H1 (cell line): Measurements from ENCODE around the gene SYT2. TPM values are rescaled to one million over a fixed set of nuclear protein-coding genes. Genes with fewer than 3 reads are reported as not detected.

Experiments used
- CTCF ChIA-PET: fragments of 300-600 bp; sonication (Branson Sonifier 250); formaldehyde crosslinking; loops from one replicate; lab custom pipeline; 2021; ENCODE audit not compliant: partially characterized antibody; lab: Charles Lee
- POLR2A ChIA-PET: fragments of 300-600 bp; sonication (Branson Sonifier 250); formaldehyde crosslinking; loops from one replicate; lab custom pipeline; 2021; ENCODE audit warnings: inconsistent platforms; ENCODE audit not compliant: partially characterized antibody; lab: Charles Lee
- DNase-seq, 2 experiments: peaks; one replicate each; pipeline versions ENCODE4 v3.0.0 to v3.0.0-alpha.2; 2010 to 2022; ENCODE audit warnings: low spot score in 2 of 2, low read depth in 1 of 2, mixed read lengths in 1 of 2
- FAIRE-seq: peaks from 2 replicates; lab custom pipeline; 2011; peaks lifted over from hg19 to GRCh38; lab: Jason Lieb, UNC
- H2AFZ ChIP-seq: 2 replicates; pipeline ENCODE4 v1.8.1; 2012; ENCODE audit warnings: low read length, inconsistent platforms
- H2AK5ac ChIP-seq: 2 replicates; pipeline ENCODE4 v1.6.1; 2013; ENCODE audit warnings: low read depth, low read length
- H2BK120ac ChIP-seq: replicated peaks from 2 replicates; pipeline ENCODE3; 2013; ENCODE audit warnings: low read depth, low read length, inconsistent platforms
- H2BK12ac ChIP-seq: 2 replicates; pipeline ENCODE4 v1.6.1; 2013; ENCODE audit warnings: low read depth, low read length
- H2BK15ac ChIP-seq: 2 replicates; pipeline ENCODE4 v1.6.1; 2013; ENCODE audit warnings: low read length
- H2BK20ac ChIP-seq: 2 replicates; pipeline ENCODE4 v1.6.1; 2013; ENCODE audit warnings: low read length
- H2BK5ac ChIP-seq: 2 replicates; pipeline ENCODE4 v1.6.1; 2013; ENCODE audit warnings: low read depth, low read length
- H3K14ac ChIP-seq: 2 replicates; pipeline ENCODE4 v1.6.1; 2013; ENCODE audit warnings: inconsistent platforms; ENCODE audit not compliant: insufficient read length
- H3K18ac ChIP-seq: 2 replicates; pipeline ENCODE4 v1.6.1; 2013; ENCODE audit warnings: low read length; ENCODE audit errors: extremely low read depth
- H3K23ac ChIP-seq: 2 replicates; pipeline ENCODE4 v1.6.1; 2013; ENCODE audit warnings: inconsistent platforms; ENCODE audit not compliant: insufficient read length
- H3K23me2 ChIP-seq: 2 replicates; pipeline ENCODE4 v1.6.1; 2013; ENCODE audit warnings: low read depth, low read length
- H3K27ac ChIP-seq: 2 replicates; pipeline ENCODE4 v1.6.1; 2011; ENCODE audit warnings: low read depth, low read length, inconsistent platforms
- H3K27me3 ChIP-seq, 4 experiments: replicated peaks in 1 of 4; 1 replicate in 1 of 4; 2 replicates in 3 of 4; pipeline versions ENCODE4 v1.6.1 to v1.8.1; 2011 to 2013; ENCODE audit warnings: low read length in 3 of 4, mild to moderate bottlenecking in 3 of 4, inconsistent platforms in 2 of 4, mixed read lengths in 2 of 4, moderate library complexity in 1 of 4; ENCODE audit not compliant: control insufficient read depth in 3 of 4, insufficient read depth in 3 of 4; ENCODE audit errors: extremely low read depth in 1 of 4
- H3K36me3 ChIP-seq, 4 experiments: 2 replicates each; pipeline versions ENCODE4 v1.6.1 to v1.8.1; 2011 to 2013; ENCODE audit warnings: mild to moderate bottlenecking in 4 of 4, low read length in 3 of 4, moderate library complexity in 2 of 4, control low read depth in 1 of 4, inconsistent platforms in 1 of 4; ENCODE audit not compliant: insufficient read depth in 4 of 4, control insufficient read depth in 2 of 4
- H3K4ac ChIP-seq: replicated peaks from 2 replicates; pipeline ENCODE3; 2013; ENCODE audit warnings: low read length, low read depth, mixed read lengths, inconsistent platforms; ENCODE audit not compliant: insufficient read length
- H3K4me1 ChIP-seq, 4 experiments: replicated peaks in 1 of 4; 1 replicate in 1 of 4; 2 replicates in 3 of 4; pipeline versions ENCODE4 v1.6.1 to v1.8.1; 2011 to 2013; ENCODE audit warnings: low read length in 3 of 4, inconsistent platforms in 2 of 4, mixed read lengths in 1 of 4; ENCODE audit not compliant: insufficient read depth in 4 of 4, control insufficient read depth in 3 of 4
- H3K4me2 ChIP-seq, 2 experiments: 2 replicates each; pipeline versions ENCODE4 v1.6.1 to v1.8.1; 2011 to 2013; ENCODE audit warnings: low read depth in 2 of 2, low read length in 2 of 2, control low read depth in 1 of 2, inconsistent platforms in 1 of 2, mild to moderate bottlenecking in 1 of 2; ENCODE audit not compliant: insufficient read depth in 1 of 2
- H3K4me3 ChIP-seq, 4 experiments: fragments of 200-600, 300-600 bp in 1 of 4; sonication (generic), shearing (Covaris generic), sonication (Bioruptor Twin) in 1 of 4; 2 replicates each; pipeline versions ENCODE4 v1.5.1 to v1.8.1; 2011 to 2016; ENCODE audit warnings: low read length in 4 of 4, low read depth in 3 of 4, control low read depth in 2 of 4, inconsistent platforms in 2 of 4, mild to moderate bottlenecking in 2 of 4, mixed read lengths in 1 of 4, moderate library complexity in 1 of 4; ENCODE audit not compliant: insufficient read depth in 2 of 4; ENCODE audit errors: extremely low read depth in 1 of 4
- H3K56ac ChIP-seq: replicated peaks from 2 replicates; pipeline ENCODE3; 2013; ENCODE audit warnings: low read depth, mild to moderate bottlenecking, mixed read lengths, low read length, inconsistent platforms; ENCODE audit not compliant: insufficient read length
- H3K79me1 ChIP-seq: 2 replicates; pipeline ENCODE4 v1.6.1; 2013; ENCODE audit warnings: low read depth, low read length, control low read depth
- H3K79me2 ChIP-seq, 2 experiments: 2 replicates each; pipeline versions ENCODE4 v1.6.1 to v1.8.1; 2012 to 2013; ENCODE audit warnings: low read length in 2 of 2, mild to moderate bottlenecking in 2 of 2, inconsistent platforms in 1 of 2; ENCODE audit not compliant: insufficient read depth in 2 of 2, control insufficient read depth in 1 of 2
- H3K9ac ChIP-seq, 4 experiments: replicated peaks in 1 of 4; 1 replicate in 1 of 4; 2 replicates in 3 of 4; pipeline versions ENCODE4 v1.6.1 to v1.8.1; 2011 to 2013; ENCODE audit warnings: low read depth in 3 of 4, low read length in 3 of 4, control low read depth in 2 of 4, mild to moderate bottlenecking in 2 of 4, moderate library complexity in 2 of 4, inconsistent platforms in 1 of 4; ENCODE audit errors: extremely low read depth in 1 of 4
- H3K9me3 ChIP-seq, 2 experiments: 2 replicates each; pipeline versions ENCODE4 v1.6.1 to v1.8.1; 2012 to 2013; ENCODE audit warnings: mild to moderate bottlenecking in 2 of 2, moderate library complexity in 2 of 2, control low read depth in 1 of 2, inconsistent platforms in 1 of 2, low read depth in 1 of 2, low read length in 1 of 2, mixed read lengths in 1 of 2; ENCODE audit not compliant: insufficient read depth in 2 of 2
- H4K20me1 ChIP-seq, 2 experiments: replicated peaks in 1 of 2; 2 replicates each; pipeline versions ENCODE3 to v1.8.1; 2011 to 2013; ENCODE audit warnings: inconsistent platforms in 2 of 2, low read length in 2 of 2, mild to moderate bottlenecking in 1 of 2; ENCODE audit not compliant: insufficient read depth in 2 of 2, control insufficient read depth in 1 of 2
- H4K5ac ChIP-seq: 2 replicates; pipeline ENCODE4 v1.6.1; 2013; ENCODE audit warnings: low read length, low read depth, mixed read lengths, inconsistent platforms; ENCODE audit not compliant: insufficient read length
- H4K8ac ChIP-seq: 2 replicates; pipeline ENCODE4 v1.8.0; 2013; ENCODE audit warnings: mild to moderate bottlenecking, moderate library complexity, low read length, inconsistent platforms; ENCODE audit not compliant: insufficient read depth; ENCODE audit errors: extremely low read depth
- H4K91ac ChIP-seq: replicated peaks from 2 replicates; pipeline ENCODE3; 2013; ENCODE audit warnings: low read length, mixed read lengths, inconsistent platforms; ENCODE audit not compliant: insufficient read length
- KDM5A ChIP-seq: fragments of 200-600 bp; IDR thresholded peaks from 2 replicates; pipeline ENCODE4 v1.7.1; 2012; ENCODE audit warnings: mild to moderate bottlenecking, low read length, inconsistent platforms, mixed read lengths
- POLR2AphosphoS5 ChIP-seq: IDR thresholded peaks from 2 replicates; pipeline ENCODE4 v1.6.1; 2011; ENCODE audit warnings: low read depth, low read length
- RAD21 ChIP-seq, 2 experiments: IDR thresholded peaks in 1 of 2; conservative IDR thresholded peaks in 1 of 2; 2 replicates each; pipeline ENCODE4 v1.6.1; 2011; ENCODE audit warnings: low read depth in 2 of 2, low read length in 2 of 2, improper control_type of control experiment in 1 of 2, inconsistent platforms in 1 of 2, mild to moderate bottlenecking in 1 of 2, moderate library complexity in 1 of 2
- SIRT6 ChIP-seq: IDR thresholded peaks from one replicate; pipeline ENCODE4 v1.7.1; 2012; ENCODE audit warnings: low read length, inconsistent platforms
- YY1 ChIP-seq: IDR thresholded peaks from 2 replicates; pipeline ENCODE4 v1.6.1; 2011; ENCODE audit warnings: low read depth, mild to moderate bottlenecking, low read length
- WGBS, 2 experiments: shearing (Covaris generic) in 1 of 2; methylation state at CpG; one replicate each; pipeline versions ENCODE4 v1.1.6 to v1.1.7; 2013 to 2015; ENCODE audit warnings: low lambda C conversion rate in 2 of 2, mixed read lengths in 2 of 2, inconsistent platforms in 1 of 2, low coverage in 1 of 2, missing lambda C conversion rate in 1 of 2; ENCODE audit not compliant: insufficient replicate concordance in 2 of 2, insufficient coverage in 1 of 2, insufficient read length in 1 of 2; ENCODE audit errors: extremely low coverage in 1 of 2, missing lambda C conversion rate in 1 of 2; 5-methylcytosine and 5-hydroxymethylcytosine counted together
- polyA plus RNA-seq, 7 experiments: library from polyadenylated mRNA; depleted of rRNA in 3 of 7; stranded (reverse) in 5 of 7; unstranded in 2 of 7; fragments of >200 nt in 5 of 7; fragments of 200-250 nt in 2 of 7; gene quantifications; 1 replicate in 5 of 7; 2 replicates in 1 of 7; 4 replicates in 1 of 7; pipeline versions ENCODE4 v1.2.1 to v1.2.3, GENCODE V29; 2011 to 2013; ENCODE audit warnings: missing spikeins in 2 of 7, mixed read lengths in 2 of 7
- total RNA-seq: library from RNA; stranded (reverse); fragmentation: NEBNext Ultra II Directional; extraction: Animal tissue kit (Norgen Biotek cat#: 25700); gene quantifications from 2 replicates; pipeline ENCODE4 v1.2.1, GENCODE V29; 2021
- TF ChIP-seq, protein P1 (sequence below), 3 experiments: IDR thresholded peaks; 1 replicate in 2 of 3; 2 replicates in 1 of 3; pipeline versions ENCODE4 v1.5.1 to v1.6.1; 2011; ENCODE audit warnings: low read length in 3 of 3, mild to moderate bottlenecking in 3 of 3, inconsistent platforms in 2 of 3, low read depth in 1 of 3, moderate library complexity in 1 of 3; ENCODE audit not compliant: insufficient read depth in 1 of 3; ENCODE audit errors: control extremely low read depth in 1 of 3

Gene SYT2
- total and polyA plus RNA-seq, 2 of the 8 experiments (the other 6 are each of a cell fraction or from before 2014, with no cell fraction given) = 2.8 to 11.0 TPM

GRCh38 chr1:202659974-202660373, 50.3 kb downstream of the SYT2 start:
- Histone ChIP-seq H3K27ac (no peak overlapping the region), H3K4ac (no peak overlapping the region), H2BK12ac (no peak overlapping the region), H3K9me3 (no peaks in the 10 kb centered on the region), H2AFZ (no peak overlapping the region), H3K4me1 (peaks cover 0 to 3% (median 2%) of the 10 kb centered on the region in 4 experiments; a peak in 3 of 7 replicates), H2AK5ac (no peak overlapping the region), H3K9ac (no peak overlapping the region), H2BK120ac (no peak overlapping the region), H3K79me1 (0 out of 2 replicates have a peak, but pooled peaks cover 2% of the 10 kb centered on the region), H3K27me3 (no peaks in the 10 kb centered on the region), H3K56ac (no peak overlapping the region), H3K36me3 (no peaks in the 10 kb centered on the region), H3K4me3 (no peak overlapping the region), H3K18ac (no peak overlapping the region), H3K23me2 (no peaks in the 10 kb centered on the region), H4K91ac (no peak overlapping the region), H3K23ac (no peak overlapping the region), H2BK5ac (no peak overlapping the region), H2BK15ac (no peak overlapping the region), H3K14ac (no peak overlapping the region), H3K4me2 (no peak overlapping the region), H4K8ac (no peak overlapping the region), H4K20me1 (peaks cover 0 to 17% of the 10 kb centered on the region in 2 experiments), H3K79me2 (no peaks in the 10 kb centered on the region), H4K5ac (no peak overlapping the region), H2BK20ac (no peak overlapping the region)
- POLR2A ChIA-PET = interaction anchor here (1.0 to 1.6 kb wide), 5 partner anchors 7 to 51 kb away, joined by 3 to 4 read pairs (median 3); partner anchors contain the start of gene SYT2
- CTCF ChIA-PET = interaction anchor here (0.6 to 8.3 kb wide), 39 partner anchors 11 to 1001 kb away, joined by 3 to 146 read pairs (median 5); partner anchors contain the start of genes LGR6 and SYT2
- FAIRE-seq (no peak), DNase-seq (no peak)
- TF ChIP-seq RAD21 (IDR thresholded peaks at IDR 0.05 in 1 of 2, conservative IDR thresholded peaks at IDR 0.05 in 1 of 2; ENCODE audit: low read depth in 2 of 2, low read length in 2 of 2) = peak; percentile 32 to 53; a peak in 3 of 4 replicates
- TF ChIP-seq YY1 = no peak
- no peak for TF ChIP-seq KDM5A
- no peak for TF ChIP-seq SIRT6
- TF ChIP-seq, protein P1, sequence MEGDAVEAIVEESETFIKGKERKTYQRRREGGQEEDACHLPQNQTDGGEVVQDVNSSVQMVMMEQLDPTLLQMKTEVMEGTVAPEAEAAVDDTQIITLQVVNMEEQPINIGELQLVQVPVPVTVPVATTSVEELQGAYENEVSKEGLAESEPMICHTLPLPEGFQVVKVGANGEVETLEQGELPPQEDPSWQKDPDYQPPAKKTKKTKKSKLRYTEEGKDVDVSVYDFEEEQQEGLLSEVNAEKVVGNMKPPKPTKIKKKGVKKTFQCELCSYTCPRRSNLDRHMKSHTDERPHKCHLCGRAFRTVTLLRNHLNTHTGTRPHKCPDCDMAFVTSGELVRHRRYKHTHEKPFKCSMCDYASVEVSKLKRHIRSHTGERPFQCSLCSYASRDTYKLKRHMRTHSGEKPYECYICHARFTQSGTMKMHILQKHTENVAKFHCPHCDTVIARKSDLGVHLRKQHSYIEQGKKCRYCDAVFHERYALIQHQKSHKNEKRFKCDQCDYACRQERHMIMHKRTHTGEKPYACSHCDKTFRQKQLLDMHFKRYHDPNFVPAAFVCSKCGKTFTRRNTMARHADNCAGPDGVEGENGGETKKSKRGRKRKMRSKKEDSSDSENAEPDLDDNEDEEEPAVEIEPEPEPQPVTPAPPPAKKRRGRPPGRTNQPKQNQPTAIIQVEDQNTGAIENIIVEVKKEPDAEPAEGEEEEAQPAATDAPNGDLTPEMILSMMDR (IDR thresholded peaks at IDR 0.05; ENCODE audit: control extremely low read depth in 1 of 3, insufficient read depth in 1 of 3, low read depth in 1 of 3, low read length in 3 of 3) = peak; percentile 17 to 49 (median 40)
- TF ChIP-seq POLR2AphosphoS5 = no peak
- WGBS, 2 experiments = 88% methylated on average over 3 of the region's 3 CpGs; no CpG with 5 or more reads in 1 of the 2 experiments
